ENCODE data around the gene LHX6.
A peak's percentile ranks its signal among the peaks of the same experiment; 100 is the strongest.

LHX6 gene

GRCh38 chr9:122215663-122216062 is 13.1 kb downstream of the LHX6 start:
- DNase-seq (ENCODE audit: low read depth in 2 of 2) = no peak

- no peak for DNase-seq (ENCODE audit: low read depth in 2 of 2)
Observed at GRCh38 chr9:122214507-122214906, 14.2 kb downstream of the LHX6 start.

GRCh38 chr9:122213589-122214413 is 15.0 kb downstream of the LHX6 start:
- peak; percentile 7 to 40 for DNase-seq (ENCODE audit: low read depth in 2 of 2)

- no peak for DNase-seq (ENCODE audit: low read depth in 2 of 2)
Observed at GRCh38 chr9:122213102-122213588, 15.6 kb downstream of the LHX6 start.

GRCh38 chr9:122212473-122213004 is 16.2 kb downstream of the LHX6 start:
- no peak for DNase-seq (ENCODE audit: low read depth in 2 of 2)

GRCh38 chr9:122209451-122209850 is 19.3 kb downstream of the LHX6 start:
- DNase-seq (ENCODE audit: low read depth in 2 of 2) = no peak

GRCh38 chr9:122207096-122207495 is 21.7 kb downstream of the LHX6 start:
- no peak for DNase-seq (ENCODE audit: low read depth in 2 of 2)

- DNase-seq (ENCODE audit: low read depth in 2 of 2) = no peak
Observed at GRCh38 chr9:122206118-122207046, 22.4 kb downstream of the LHX6 start.

GRCh38 chr9:122205176-122205575 is 23.6 kb downstream of the LHX6 start:
- no peak for DNase-seq (ENCODE audit: low read depth in 2 of 2)

GRCh38 chr9:122204491-122204890 is 24.3 kb downstream of the LHX6 start:
- no peak for DNase-seq (ENCODE audit: low read depth in 2 of 2)

- DNase-seq (ENCODE audit: low read depth in 2 of 2) = no peak
Observed at GRCh38 chr9:122204055-122204454, 24.7 kb downstream of the LHX6 start.

GRCh38 chr9:122202111-122202510 is 26.6 kb downstream of the LHX6 start:
- no peak for DNase-seq (ENCODE audit: low read depth in 2 of 2)

GRCh38 chr9:122201641-122202040 is 27.1 kb downstream of the LHX6 start:
- DNase-seq (ENCODE audit: low read depth in 2 of 2) = no peak

GRCh38 chr9:122200960-122201595 is 27.7 kb downstream of the LHX6 start:
- no peak for DNase-seq (ENCODE audit: low read depth in 2 of 2)

- no peak for DNase-seq (ENCODE audit: low read depth in 2 of 2)
Observed at GRCh38 chr9:122197882-122198281, 30.9 kb downstream of the LHX6 start.

- DNase-seq (ENCODE audit: low read depth in 2 of 2) = no peak
Observed at GRCh38 chr9:122197426-122197825, 31.3 kb downstream of the LHX6 start.

- DNase-seq (ENCODE audit: low read depth in 2 of 2) = no peak
Observed at GRCh38 chr9:122195875-122196274, 32.9 kb downstream of the LHX6 start.

GRCh38 chr9:122193651-122194050 is 35.1 kb downstream of the LHX6 start:
- DNase-seq (ENCODE audit: low read depth in 2 of 2) = no peak

GRCh38 chr9:122192914-122193525 is 35.7 kb downstream of the LHX6 start:
- no peak for DNase-seq (ENCODE audit: low read depth in 2 of 2)

GRCh38 chr9:122192261-122192875 is 36.4 kb downstream of the LHX6 start:
- no peak for DNase-seq (ENCODE audit: low read depth in 2 of 2)

GRCh38 chr9:122191584-122191983 is 37.2 kb downstream of the LHX6 start:
- DNase-seq (ENCODE audit: low read depth in 2 of 2) = no peak
